GM10266 (cell line): ENCODE results near the gene STKLD1.

Source experiments
- DNase-seq: peaks from one replicate; pipeline ENCODE4 v3.0.0; 2012; ENCODE audit errors: extremely low spot score
- TF ChIP-seq, protein P1 (sequence below): IDR thresholded peaks from 2 replicates; pipeline ENCODE4 v1.5.1; 2012; ENCODE audit warnings: mild to moderate bottlenecking, low read depth; ENCODE audit not compliant: control insufficient read depth, insufficient read depth; ENCODE audit errors: missing control alignments

STKLD1 gene

DNA sequence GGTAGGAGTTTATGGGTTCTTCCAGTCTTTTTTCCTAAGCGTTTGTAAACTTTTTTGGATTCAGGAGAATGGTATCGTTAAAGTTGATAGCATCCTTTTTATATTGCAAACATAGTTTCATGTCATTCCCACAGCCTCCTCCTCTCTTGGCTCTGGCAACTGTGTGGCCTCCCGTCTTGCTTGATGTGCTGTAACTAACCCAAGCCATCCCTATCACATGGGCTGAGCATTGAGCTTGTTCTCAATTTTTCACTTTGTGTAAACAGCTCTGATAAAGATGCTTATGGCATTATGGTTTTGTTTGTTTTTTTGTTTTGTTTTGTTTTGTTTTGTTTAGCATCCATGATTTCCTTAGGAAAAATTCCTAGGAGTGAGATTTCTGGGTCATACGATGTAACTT lies 4.6 kb downstream of the STKLD1 start:
- no peak for DNase-seq
- TF ChIP-seq, protein P1, sequence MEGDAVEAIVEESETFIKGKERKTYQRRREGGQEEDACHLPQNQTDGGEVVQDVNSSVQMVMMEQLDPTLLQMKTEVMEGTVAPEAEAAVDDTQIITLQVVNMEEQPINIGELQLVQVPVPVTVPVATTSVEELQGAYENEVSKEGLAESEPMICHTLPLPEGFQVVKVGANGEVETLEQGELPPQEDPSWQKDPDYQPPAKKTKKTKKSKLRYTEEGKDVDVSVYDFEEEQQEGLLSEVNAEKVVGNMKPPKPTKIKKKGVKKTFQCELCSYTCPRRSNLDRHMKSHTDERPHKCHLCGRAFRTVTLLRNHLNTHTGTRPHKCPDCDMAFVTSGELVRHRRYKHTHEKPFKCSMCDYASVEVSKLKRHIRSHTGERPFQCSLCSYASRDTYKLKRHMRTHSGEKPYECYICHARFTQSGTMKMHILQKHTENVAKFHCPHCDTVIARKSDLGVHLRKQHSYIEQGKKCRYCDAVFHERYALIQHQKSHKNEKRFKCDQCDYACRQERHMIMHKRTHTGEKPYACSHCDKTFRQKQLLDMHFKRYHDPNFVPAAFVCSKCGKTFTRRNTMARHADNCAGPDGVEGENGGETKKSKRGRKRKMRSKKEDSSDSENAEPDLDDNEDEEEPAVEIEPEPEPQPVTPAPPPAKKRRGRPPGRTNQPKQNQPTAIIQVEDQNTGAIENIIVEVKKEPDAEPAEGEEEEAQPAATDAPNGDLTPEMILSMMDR = no peak

DNA sequence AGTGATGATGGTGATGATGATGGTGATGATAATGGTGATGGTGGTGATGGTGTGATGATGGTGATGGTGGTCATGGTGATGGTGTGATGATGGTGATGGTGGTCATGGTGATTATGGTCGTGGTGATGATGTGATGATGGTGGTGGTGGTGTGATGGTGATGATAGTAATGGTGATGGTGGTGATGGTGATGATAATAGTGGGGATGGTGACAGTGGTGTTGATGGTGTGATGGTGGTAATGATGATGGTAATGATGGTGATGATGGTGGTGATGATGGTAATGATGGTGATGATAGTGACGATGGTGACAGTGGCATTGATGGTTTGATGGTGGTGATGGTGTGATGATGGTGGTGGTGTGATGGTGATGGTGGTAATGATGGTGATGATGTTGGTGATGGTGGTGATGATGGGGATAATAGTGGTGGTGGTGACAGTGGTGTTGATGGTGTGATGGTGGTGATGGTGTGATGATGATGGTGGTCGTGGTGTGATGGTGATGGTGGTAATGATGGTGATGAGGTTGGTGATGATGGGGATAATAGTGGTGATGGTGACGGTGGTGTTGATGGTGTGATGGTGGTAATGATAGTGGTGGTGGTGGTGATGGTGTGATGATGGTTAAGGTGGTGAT lies 6.5 kb downstream of the STKLD1 start:
- TF ChIP-seq, protein P1 = no peak
- no peak for DNase-seq

DNA sequence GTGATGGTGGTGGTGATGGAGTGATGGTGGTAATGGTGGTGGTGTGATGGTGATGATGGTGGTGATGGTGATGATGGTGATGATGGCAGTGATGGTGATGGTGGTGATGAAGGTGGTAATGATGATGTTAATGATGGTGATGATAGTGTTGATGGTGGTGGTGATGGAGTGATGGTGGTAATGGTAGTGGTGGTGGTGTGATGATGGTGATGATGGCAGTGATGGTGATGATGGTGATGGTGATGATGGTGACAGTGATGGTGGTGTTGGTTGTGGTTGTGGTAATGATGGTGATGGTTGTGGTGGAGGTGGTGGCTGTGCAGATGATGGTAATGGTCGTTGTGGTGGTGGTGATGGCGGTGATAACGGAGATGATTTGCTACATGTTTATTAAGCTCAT lies 7.3 kb downstream of the STKLD1 start:
- no peak for DNase-seq
- TF ChIP-seq, protein P1 = no peak

DNA sequence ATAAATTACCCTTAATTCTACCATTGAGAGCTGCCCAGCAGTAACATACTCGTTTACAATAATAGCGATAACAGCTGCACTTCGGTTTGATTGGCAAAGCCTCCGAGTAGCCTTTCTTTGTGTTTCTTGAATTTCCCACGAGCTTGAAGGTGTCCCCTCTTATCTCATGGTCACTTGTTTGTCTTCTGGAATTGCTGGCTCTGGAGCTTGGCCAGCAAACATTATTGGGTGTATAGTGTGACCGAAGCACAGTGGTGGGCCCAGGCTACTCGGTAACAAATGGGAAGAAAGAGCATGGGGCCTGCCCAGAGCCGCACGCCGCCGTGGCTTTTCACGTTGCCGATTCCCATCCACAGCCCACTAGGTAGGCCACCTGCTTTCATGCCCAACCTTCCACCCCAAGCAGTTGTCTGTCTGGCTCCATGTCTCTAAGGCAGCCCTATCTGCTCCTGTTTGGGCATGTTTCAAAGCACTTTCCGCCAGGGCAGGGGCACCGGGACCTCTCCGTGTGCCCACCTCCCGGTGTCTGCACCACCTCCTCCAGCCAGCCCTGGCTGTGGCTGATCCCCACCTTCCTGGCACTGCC lies 8.7 kb downstream of the STKLD1 start:
- TF ChIP-seq, protein P1 = no peak
- DNase-seq = no peak

DNA sequence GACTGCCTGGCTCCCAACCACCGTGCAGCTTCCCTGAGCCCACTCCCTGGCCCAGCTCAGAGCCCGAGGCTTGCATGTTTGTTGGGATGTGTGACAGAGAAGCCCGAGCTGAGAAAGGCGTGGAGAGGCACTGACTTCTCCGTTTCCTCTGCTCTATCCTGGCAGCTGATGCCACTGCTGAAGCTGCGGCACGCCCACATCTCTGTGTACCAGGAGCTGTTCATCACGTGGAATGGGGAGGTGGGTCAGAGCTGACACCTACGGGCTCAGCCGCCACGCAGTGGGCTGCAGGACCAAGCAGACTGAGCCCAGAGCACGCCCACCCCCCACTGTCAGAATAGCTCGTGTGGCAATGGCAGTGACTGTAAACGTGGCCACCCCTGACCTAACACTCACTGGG lies 9.3 kb downstream of the STKLD1 start:
- no peak for DNase-seq
- TF ChIP-seq, protein P1 = no peak

DNA sequence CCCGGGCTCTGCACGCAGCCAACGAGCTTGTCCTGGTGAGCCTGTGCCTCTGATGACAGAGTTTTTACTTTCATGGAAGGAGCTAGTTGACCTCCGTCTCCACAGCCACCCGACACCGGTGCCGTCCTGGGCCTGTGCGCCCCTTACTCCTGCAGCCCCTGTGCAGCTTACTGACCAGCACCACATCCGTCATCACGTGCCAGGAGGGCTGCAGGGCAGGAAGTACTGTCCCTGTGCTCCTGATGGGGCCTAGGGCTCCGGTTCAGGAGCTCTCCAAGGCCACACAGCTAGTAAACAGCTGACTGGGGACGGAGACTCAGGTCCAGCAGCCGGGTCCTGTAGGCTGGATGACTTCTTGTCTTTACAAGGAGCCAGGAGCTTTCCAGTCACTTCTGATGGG lies 10.2 kb downstream of the STKLD1 start:
- TF ChIP-seq, protein P1 = no peak
- DNase-seq = no peak

DNA sequence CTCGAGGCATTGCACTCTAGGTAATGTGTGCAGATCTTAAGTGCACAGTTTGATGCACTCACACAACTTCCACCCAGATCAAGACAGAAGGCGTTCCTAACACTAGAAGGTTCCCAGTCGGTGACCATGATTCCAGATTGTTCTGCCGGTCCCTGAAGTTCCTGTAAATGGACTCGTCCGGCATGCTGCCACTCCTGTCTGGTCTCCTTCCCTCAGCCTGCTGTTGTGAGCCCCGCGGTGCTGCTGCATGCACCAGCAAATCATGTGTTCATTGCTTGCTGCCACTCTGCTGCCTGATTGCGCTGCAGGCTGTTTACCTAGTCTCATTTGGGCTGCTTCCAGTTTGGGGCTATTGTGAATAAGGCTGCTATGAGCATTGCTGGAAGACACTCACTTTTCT lies 11.5 kb downstream of the STKLD1 start:
- TF ChIP-seq, protein P1 = no peak
- DNase-seq = no peak
